HG03139 (cell line): ENCODE measurements around the gene TMEM117.

ENCODE experiments used
- ATAC-seq: cut with Tn5 transposase; IDR thresholded peaks from one replicate; pipeline ENCODE4 v1.9.1; 2021; ENCODE audit not compliant: unreplicated experiment

TMEM117 gene

DNA sequence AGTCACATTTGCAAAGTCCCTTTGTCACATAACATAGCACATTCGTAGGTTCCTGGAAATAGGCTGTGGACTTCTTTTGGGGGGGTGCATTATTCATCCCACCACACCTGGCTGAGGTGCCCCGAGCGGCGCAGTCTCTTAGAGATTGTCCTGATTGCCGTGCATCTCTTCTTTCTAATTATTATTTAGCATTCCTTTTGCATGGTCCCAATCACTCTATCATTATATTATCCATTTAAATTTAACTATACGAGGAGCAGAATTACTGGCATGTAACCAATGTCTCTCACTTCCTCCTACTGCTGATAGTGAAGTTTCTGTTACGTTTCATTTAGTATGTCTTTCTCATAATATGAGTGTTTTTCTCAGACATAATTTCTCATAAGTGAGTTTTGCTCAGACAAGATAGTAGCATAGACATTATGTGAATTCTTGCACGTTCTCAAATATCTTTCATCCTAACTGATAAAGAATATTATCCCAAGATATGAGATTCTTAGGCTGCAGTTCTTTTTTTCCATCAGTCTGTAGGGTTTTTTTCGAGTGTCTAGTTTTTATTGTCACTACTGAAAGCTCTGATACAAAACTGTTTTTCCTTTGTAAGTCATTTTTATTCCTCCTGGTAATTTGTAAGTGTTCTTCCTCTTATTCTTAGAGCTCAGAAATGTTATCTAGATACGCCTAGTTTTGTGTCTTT lies 595.9 kb downstream of the TMEM117 start:
- ATAC-seq, result peak; percentile 73

DNA sequence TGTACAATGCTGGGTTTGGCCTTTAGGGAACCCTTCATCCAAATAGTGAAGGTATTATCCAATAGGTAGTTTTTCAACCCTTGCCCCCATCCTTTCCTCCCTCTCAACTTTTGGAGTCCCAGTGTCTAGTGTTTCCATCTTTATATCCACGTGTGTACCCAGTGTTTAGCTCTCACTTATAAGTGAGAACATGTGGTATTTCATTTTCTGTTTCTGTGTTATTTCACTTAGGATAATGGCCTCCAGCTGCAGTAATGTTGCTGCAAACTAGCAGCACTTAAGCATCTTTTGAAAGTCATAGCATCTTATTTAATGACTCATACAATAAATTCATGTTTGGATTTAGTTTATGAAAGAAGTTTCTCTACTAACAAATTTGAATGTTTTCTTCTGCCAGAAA lies 597.8 kb downstream of the TMEM117 start:
- ATAC-seq, result no peak

DNA sequence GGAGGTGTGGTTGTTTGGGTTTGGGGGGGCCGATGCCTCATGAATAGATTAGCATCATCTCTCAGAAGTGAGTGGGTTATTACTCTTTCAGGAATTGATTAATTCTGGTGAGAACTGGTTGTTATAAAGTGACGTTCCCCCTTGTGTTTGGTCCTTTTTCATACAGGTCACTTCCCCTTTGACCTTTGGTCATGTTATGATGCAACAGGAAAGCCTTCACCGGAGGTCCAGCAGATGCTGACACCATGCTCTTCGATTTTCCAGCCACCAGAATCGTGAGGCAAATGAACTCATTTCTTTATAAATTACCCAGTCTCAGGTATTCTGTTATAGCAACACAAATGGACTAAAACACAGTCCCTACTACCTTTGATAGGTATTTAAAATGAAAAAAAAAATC lies 600.9 kb downstream of the TMEM117 start:
- no peak for ATAC-seq
